Measurements from ENCODE around the gene CRISP1. TPM values are rescaled to one million over a fixed set of nuclear protein-coding genes. Genes with fewer than 3 reads are reported as not detected.

Gene CRISP1, protein sequence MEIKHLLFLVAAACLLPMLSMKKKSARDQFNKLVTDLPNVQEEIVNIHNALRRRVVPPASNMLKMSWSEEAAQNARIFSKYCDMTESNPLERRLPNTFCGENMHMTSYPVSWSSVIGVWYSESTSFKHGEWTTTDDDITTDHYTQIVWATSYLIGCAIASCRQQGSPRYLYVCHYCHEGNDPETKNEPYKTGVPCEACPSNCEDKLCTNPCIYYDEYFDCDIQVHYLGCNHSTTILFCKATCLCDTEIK
- not detected in 2 replicates for total RNA-seq (2013; cell fraction: nucleolus; rRNA removed)
- total RNA-seq (2014; rRNA removed) (not detected in 2 replicates), total RNA-seq (2014; rRNA removed; fragmentation: Illumina TruSeq; extraction: Trizol) (not detected in 2 replicates), total RNA-seq (2021) (not detected in 2 replicates), polyA plus RNA-seq (2011; rRNA removed) (not detected in 2 replicates), polyA plus RNA-seq (2014; fragmentation: Illumina TruSeq; extraction: Trizol) (not detected in 2 replicates), polyA plus RNA-seq (2014; fragmentation: Nextera tagmentation; extraction: Ambion mirVana) (not detected), polyA plus RNA-seq (2014; rRNA removed) (not detected in 2 replicates), polyA plus RNA-seq (2016; fragmentation: Nextera tagmentation; extraction: Ambion mirVana) (not detected), polyA minus RNA-seq (2011; rRNA and poly(A)+ RNA removed) (not detected in 2 replicates), Bru-seq, nascent RNA (not detected), BruChase-seq, experiment 1, labeled RNA remaining after a 6-hour chase (not detected), BruChase-seq, experiment 2, labeled RNA remaining after a 2-hour chase (not detected)
- polyA plus RNA-seq (2011; ENCODE audit: low read depth) = not detected
- not detected in 2 replicates for polyA plus RNA-seq (2011; cell fraction: cytosol; rRNA removed)
- polyA plus RNA-seq (2011; cell fraction: nucleus; rRNA removed) = not detected in 2 replicates
- polyA plus RNA-seq (2012) = not detected in 2 replicates
- polyA minus RNA-seq (2011; cell fraction: cytosol; rRNA and poly(A)+ RNA removed) = not detected in 2 replicates
- polyA minus RNA-seq (2011; cell fraction: nucleus; rRNA and poly(A)+ RNA removed) = not detected in 2 replicates
- long read RNA-seq, experiment 1 = 0 reads
- long read RNA-seq, experiment 2 = 0 reads

DNA sequence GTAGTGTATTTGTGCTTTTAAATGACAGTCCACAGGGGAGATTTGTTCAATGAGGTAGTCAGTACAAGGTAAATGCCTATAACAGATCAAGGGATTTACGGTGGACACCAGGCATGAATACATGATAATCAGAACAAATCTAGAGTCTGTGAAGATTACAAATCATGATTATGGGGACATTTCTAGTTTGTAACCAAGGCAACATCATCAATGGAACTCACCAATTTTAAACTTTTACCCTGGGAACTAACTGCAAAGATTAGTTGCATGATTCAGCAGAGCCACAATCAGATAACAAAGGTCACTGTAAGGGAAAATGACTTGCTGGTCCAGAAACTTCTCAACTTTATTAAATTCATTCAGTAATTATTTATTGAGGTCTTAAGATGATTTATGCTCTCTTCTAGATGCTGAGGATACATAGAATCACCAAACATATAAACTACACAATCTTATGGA lies at the start of gene CRISP1:
Gene CRISP1, minus strand, starts transcription at position 51 of the 459 bp plus-strand sequence. CDS start 9,135 bp downstream, outside the sequence.
- no peaks in the 10 kb centered on the region for H3K4me1 ChIP-seq (ENCODE audit: control insufficient read depth, insufficient read depth, low read length)
- H3K27me3 ChIP-seq (replicated peaks in 1 of 2; ENCODE audit: control insufficient read depth in 2 of 2, insufficient read depth in 2 of 2, low read length in 1 of 2) = no peaks in the 10 kb centered on the region
- no peak for TF ChIP-seq SMAD1 (IDR thresholded peaks at IDR 0.05; ENCODE audit: low read depth, partially characterized antibody)
- TF ChIP-seq, protein P1, sequence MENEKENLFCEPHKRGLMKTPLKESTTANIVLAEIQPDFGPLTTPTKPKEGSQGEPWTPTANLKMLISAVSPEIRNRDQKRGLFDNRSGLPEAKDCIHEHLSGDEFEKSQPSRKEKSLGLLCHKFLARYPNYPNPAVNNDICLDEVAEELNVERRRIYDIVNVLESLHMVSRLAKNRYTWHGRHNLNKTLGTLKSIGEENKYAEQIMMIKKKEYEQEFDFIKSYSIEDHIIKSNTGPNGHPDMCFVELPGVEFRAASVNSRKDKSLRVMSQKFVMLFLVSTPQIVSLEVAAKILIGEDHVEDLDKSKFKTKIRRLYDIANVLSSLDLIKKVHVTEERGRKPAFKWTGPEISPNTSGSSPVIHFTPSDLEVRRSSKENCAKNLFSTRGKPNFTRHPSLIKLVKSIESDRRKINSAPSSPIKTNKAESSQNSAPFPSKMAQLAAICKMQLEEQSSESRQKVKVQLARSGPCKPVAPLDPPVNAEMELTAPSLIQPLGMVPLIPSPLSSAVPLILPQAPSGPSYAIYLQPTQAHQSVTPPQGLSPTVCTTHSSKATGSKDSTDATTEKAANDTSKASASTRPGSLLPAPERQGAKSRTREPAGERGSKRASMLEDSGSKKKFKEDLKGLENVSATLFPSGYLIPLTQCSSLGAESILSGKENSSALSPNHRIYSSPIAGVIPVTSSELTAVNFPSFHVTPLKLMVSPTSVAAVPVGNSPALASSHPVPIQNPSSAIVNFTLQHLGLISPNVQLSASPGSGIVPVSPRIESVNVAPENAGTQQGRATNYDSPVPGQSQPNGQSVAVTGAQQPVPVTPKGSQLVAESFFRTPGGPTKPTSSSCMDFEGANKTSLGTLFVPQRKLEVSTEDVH (IDR thresholded peaks at IDR 0.05; ENCODE audit: low read depth, partially characterized antibody) = no peak
- no peak for TF ChIP-seq FOXM1 (IDR thresholded peaks at IDR 0.05; ENCODE audit: low read depth, low read length)
- no peak for TF ChIP-seq CHD4 (IDR thresholded peaks at IDR 0.05)
- no peak for TF ChIP-seq TAF1 (IDR thresholded peaks at IDR 0.05; ENCODE audit: borderline replicate concordance, low read depth, low read length)
- TF ChIP-seq, protein P2, sequence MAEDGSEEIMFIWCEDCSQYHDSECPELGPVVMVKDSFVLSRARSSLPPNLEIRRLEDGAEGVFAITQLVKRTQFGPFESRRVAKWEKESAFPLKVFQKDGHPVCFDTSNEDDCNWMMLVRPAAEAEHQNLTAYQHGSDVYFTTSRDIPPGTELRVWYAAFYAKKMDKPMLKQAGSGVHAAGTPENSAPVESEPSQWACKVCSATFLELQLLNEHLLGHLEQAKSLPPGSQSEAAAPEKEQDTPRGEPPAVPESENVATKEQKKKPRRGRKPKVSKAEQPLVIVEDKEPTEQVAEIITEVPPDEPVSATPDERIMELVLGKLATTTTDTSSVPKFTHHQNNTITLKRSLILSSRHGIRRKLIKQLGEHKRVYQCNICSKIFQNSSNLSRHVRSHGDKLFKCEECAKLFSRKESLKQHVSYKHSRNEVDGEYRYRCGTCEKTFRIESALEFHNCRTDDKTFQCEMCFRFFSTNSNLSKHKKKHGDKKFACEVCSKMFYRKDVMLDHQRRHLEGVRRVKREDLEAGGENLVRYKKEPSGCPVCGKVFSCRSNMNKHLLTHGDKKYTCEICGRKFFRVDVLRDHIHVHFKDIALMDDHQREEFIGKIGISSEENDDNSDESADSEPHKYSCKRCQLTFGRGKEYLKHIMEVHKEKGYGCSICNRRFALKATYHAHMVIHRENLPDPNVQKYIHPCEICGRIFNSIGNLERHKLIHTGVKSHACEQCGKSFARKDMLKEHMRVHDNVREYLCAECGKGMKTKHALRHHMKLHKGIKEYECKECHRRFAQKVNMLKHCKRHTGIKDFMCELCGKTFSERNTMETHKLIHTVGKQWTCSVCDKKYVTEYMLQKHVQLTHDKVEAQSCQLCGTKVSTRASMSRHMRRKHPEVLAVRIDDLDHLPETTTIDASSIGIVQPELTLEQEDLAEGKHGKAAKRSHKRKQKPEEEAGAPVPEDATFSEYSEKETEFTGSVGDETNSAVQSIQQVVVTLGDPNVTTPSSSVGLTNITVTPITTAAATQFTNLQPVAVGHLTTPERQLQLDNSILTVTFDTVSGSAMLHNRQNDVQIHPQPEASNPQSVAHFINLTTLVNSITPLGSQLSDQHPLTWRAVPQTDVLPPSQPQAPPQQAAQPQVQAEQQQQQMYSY (CRISPR knock-in tag; IDR thresholded peaks at IDR 0.05) = no peak
- TF ChIP-seq RAD21 (IDR thresholded peaks at IDR 0.05; ENCODE audit: insufficient read depth, low read depth, low read length) = no peak
- no peak for TF ChIP-seq RCOR1 (conservative IDR thresholded peaks at IDR 0.05; ENCODE audit: low read depth, low read length)
- TF ChIP-seq STAT3 (IDR thresholded peaks at IDR 0.05; ENCODE audit: low read depth, low read length) = no peak
- TF ChIP-seq NFIC (IDR thresholded peaks at IDR 0.05; ENCODE audit: low read depth, low read length) = no peak
- TF ChIP-seq CREB1 (IDR thresholded peaks at IDR 0.05; ENCODE audit: low read depth) = no peak
- TF ChIP-seq, protein P3, sequence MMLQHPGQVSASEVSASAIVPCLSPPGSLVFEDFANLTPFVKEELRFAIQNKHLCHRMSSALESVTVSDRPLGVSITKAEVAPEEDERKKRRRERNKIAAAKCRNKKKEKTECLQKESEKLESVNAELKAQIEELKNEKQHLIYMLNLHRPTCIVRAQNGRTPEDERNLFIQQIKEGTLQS (IDR thresholded peaks at IDR 0.05; ENCODE audit: borderline replicate concordance, extremely low read depth, low read depth, low read length) = no peak
- TF ChIP-seq RBBP5 (conservative IDR thresholded peaks at IDR 0.05) = no peak
- no peak for TF ChIP-seq CHD1 (IDR thresholded peaks at IDR 0.05; ENCODE audit: low read depth, low read length)
- TF ChIP-seq MEF2A (IDR thresholded peaks at IDR 0.05; ENCODE audit: insufficient read depth, low read depth, low read length) = no peak
- TF ChIP-seq NBN (IDR thresholded peaks at IDR 0.05) = no peak
- in situ Hi-C loops (cut with MboI) = no loop called here
- no peak within 1 kb of the TSS for H3K4me2 ChIP-seq (ENCODE audit: control insufficient read depth, insufficient read depth)
- CTCF ChIA-PET = no interaction called here
- no peak for ATAC-seq
- H3K79me2 ChIP-seq (ENCODE audit: control insufficient read depth, insufficient read depth, low read length) = no peaks in the 10 kb centered on the region
- intact Hi-C loops (cut with micrococcal nuclease; ENCODE audit: unreplicated experiment) = no loop called here
- FAIRE-seq = no peak
- H3K4me3 ChIP-seq = no peak within 1 kb of the TSS
- POLR2A ChIA-PET = no interaction called here
- H3K36me3 ChIP-seq (ENCODE audit: control insufficient read depth in 2 of 2, insufficient read depth in 2 of 2, low read length in 1 of 2) = no peaks in the 10 kb centered on the region
- RAD21 ChIA-PET (ENCODE audit: unreplicated experiment) = no interaction called here
- no TSS peak for BruUV-seq (replicated peaks)
- no peak within 1 kb of the TSS for H3K9ac ChIP-seq (ENCODE audit: control insufficient read depth, insufficient read depth, low read length)
- no peak for DNase-seq (ENCODE audit: low read depth, low spot score)
- WGBS (ENCODE audit: insufficient coverage, insufficient replicate concordance, low lambda C conversion rate, missing lambda C conversion rate) = 0% methylated on average over 1 of the region's 1 CpG
- H3K27ac ChIP-seq (ENCODE audit: control insufficient read depth, insufficient read depth) = no peak within 1 kb of the TSS
- no peaks in the 10 kb centered on the region for H3K9me3 ChIP-seq (replicated peaks; ENCODE audit: control insufficient read depth, insufficient read depth, low read length)
- SMC1A ChIA-PET (ENCODE audit: uncharacterized antibody, unreplicated experiment) = no interaction called here
- H2AFZ ChIP-seq (ENCODE audit: control insufficient read depth, low read depth, low read length) = no peak within 1 kb of the TSS
- no peaks in the 10 kb centered on the region for H4K20me1 ChIP-seq (ENCODE audit: control insufficient read depth, insufficient read depth)
